Esophagus muscularis mucosa (tissue), 3 donors: Measurements from ENCODE around the gene GJA8.

Experiments used
- CTCF ChIP-seq, 3 experiments: fragments of 200-600 bp in 2 of 3; fragments of 450-650 bp in 1 of 3; sonication (generic) in 2 of 3; IDR thresholded peaks; one replicate each; pipeline ENCODE4 v1.5.1; 2017 to 2019; ENCODE audit warnings: antibody characterized with exemption in 3 of 3, mild to moderate bottlenecking in 2 of 3, moderate library complexity in 1 of 3
- EP300 ChIP-seq: sonication (generic); formaldehyde crosslinking; IDR thresholded peaks from one replicate; pipeline ENCODE4 v1.6.1; 2017; ENCODE audit warnings: antibody characterized with exemption

GRCh38 chr1:147878022-147878421 lies 24.6 kb upstream of the GJA8 start:
- TF ChIP-seq CTCF (IDR thresholded peaks at IDR 0.05) (no peak), EP300 (no peak)
